DLD1 (cell line): ENCODE measurements around the gene KSR2.
"Not testable (repeated sequence)": the region's sequence is repeated elsewhere in the genome, so short reads cannot be mapped to it uniquely, and the experiment has no call there.

ENCODE experiments used
- in situ Hi-C: cut with HindIII; loops from 2 replicates; pipeline ENCODE4 v1.10.0; 2017; ENCODE audit warnings: low sequenced_read_pairs

The KSR2 gene

DNA sequence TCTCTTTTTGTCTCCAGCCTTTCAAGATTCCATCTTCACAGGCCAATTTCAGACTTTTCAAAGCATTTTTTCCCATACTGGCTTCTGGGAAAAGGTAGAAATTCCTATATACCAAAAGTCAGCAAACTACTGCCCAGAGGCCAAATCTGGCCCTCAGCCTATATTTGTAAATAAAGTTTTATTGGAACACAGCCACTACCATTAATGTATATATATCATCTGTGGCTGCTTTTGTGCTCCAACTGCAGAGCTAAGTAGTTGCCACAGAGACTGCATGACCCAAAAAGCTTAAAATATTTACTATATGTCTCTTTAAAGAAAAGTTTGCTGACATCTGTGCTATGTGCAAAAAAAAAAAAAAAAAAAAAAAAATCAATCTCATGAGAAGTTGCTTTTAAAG, 76.3 kb downstream of the KSR2 start:
- in situ Hi-C loops, result no loop called here

DNA sequence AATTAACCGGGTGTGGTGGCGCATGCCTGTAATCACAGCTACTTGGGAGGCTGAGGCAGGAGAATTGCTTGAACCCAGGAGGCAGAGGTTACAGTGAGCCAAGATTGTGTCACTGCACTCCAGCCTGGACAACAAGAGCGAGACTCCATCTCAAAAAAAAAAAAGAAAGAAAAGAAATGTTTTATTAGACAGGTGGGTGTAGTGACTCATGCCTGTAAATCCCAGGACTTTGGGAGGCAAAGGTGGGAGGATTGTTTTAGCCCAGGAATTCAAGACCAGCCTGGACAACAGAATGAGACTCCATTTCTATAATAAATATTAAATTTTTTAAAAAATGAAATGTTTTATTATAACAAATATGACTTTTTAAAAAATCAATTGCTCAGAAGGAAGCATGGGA, 77.5 kb downstream of the KSR2 start:
- in situ Hi-C loops, result not testable (repeated sequence)

DNA sequence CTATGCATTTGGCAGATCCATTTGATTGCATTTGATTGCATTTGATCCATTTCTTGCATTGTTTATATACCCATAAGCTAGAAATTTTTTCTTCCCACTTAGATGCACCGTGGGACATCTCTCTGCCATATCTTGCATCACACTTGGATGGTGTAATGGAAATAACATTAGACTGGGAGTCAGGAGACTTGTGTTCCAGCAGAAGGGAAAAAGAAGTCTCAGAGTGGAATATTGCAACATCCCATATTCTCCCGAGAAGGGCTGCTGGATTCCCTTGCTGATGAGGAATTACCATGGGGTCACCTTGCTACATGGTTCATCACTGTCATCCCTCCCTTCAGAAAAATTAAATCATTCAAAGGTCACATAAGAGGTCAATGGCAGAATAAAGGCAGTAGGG, 78.1 kb downstream of the KSR2 start:
- in situ Hi-C loops, result no loop called here

DNA sequence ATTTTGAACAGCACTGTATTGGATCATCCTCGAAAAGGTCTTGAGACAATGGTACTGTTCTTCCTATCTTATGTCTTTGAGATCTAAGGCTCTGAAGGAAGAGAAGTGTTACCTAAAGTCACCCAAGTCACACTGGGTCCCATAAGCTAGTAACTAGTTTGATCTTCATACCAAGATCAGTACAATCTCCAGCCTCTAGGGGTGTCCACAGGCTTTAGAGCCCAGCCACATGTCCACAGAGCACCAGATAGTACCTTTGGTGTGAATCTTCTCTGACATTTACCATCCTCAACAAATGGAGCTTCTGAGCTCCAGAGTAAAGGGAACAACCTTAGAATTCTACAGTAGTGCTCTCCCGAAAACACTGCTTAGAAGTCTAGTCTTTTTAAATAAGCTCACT, 78.7 kb downstream of the KSR2 start:
- in situ Hi-C loops, result no loop called here

DNA sequence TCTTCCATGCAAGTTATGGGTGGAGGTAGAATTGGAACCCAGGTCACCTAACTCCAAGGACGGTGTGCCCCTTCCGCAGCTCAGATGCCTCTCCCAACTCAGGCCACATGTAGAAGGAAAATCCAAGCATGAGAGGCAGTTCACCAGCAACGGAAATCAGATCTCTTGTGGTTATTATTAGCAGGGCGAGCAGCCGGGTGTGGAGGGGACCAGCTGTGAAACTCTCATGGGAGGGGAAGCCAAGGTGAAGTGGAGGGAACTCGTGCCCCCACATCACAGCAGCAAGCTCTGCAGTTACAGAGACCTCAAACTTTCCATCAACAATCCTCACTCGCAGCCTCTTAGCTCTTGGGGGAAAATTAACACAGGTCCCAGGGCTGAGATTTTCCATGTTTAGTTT, 79.7 kb downstream of the KSR2 start:
- in situ Hi-C loops, result no loop called here

DNA sequence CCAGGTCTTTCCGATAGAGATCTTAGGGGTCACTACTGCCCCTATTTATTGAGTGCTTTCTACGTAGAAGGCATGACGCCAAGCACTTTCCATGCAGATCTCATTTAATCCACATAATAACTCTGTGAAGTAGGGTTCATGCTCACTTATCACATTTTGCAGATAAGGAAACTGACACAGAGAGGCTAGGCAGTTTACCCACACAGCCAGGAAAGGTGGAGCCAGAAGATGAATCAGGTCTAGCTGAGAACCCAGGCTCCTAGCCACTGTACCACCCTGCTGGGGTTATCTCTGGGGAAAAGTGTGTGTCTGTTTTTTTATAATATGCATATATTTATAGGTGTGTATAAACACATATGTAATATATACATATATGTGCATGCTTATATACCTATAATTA, 83.6 kb downstream of the KSR2 start:
- in situ Hi-C loops, result no loop called here

DNA sequence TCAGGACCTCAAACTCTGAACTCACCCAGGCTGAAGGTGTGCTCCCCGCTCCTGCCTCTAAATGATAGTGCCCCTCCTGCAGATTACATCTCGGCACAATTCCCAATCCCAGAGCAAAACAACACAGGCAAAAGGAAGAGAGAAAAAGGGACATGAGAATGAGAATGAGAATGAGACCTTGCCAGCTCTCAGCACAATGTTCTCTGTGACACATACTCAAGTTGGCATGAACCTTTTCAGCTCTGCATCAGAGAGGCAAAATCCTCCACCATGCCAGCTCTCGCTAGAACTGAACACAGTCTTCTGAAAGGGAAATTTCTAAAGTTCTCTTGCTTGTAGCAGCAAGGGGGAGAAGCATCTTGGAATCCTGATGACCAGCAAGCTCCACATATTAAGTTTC, 84.6 kb downstream of the KSR2 start:
- in situ Hi-C loops, result no loop called here

DNA sequence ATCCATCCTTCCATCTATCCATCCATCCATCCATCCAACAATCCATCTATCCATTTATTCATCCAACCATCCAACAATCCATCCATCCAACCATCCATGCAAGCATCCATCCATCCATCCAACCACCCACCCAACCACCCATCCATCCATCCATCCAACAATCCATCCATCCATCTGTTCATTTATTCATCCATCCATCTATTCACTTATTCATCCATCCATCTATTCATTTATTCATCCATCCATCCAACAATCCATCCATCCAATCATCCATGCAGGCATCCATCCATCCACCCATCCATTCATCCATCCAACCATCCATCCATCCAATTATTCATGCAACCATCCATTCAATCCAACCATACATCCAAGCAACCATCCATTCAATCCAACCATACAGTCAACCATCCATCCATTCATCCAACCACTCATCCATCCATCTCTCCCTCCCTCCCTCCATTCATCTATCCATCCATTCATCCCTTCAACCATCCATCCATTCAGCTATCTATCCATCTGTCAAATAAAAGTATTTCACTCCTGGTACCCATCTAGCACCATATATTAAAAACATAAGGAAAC, 86.1 kb downstream of the KSR2 start:
- in situ Hi-C loops, result no loop called here

DNA sequence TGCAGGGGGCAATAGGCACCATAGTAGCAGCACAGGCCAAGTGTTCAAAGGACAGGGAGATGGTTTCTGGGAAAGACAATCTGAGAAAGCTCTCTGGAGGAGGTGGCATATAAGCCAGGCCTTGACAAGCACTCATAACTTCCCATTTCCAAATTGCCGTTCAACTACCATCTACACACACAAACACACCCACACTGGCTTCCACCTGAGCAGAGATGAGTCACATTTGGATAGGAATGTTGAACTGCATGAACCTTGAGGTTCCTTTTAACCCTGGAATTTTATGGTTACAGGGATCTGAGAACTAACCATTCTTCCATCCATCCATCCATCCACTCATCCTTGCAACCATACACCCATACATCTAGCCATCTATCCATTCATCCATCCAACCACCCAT, 86.6 kb downstream of the KSR2 start:
- in situ Hi-C loops, result no loop called here

DNA sequence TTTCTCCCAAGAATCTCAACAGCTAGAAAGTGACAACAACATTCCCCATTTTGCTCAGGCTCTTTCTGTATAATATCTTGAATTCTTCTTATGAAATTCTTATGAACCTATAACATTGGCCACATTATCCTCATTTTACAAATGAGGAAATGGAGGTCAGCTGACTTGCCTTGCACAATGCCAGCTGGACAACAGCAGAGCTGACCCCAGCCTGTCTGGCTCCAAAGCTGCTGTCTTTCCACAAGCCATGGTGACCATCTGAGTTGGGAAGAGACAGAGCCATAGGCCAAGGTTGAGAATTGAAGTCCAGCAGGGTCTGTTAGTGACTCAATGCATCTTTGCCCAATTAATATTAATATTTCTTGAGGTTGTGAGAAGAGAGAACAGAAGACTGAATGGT, 87.3 kb downstream of the KSR2 start:
- in situ Hi-C loops, result no loop called here

DNA sequence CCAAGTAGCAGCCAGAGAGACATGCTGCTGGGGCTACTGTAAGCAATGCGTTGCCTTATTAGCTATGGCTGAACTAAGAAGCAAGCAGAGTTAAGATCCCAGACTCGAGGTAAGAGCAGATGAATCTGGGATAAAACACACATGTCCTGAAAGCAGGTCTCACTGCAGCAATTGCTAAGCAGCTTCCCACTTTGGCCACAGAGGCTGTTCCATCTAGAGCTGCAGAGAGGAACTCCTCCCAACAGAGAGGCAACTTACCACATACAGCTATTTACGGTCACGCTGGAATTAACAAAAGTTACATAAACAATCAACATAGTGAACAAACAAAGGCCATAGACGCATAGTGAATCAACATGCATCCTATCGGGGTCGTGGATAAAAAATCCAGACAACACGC, 90.2 kb downstream of the KSR2 start:
- in situ Hi-C loops, result no loop called here

DNA sequence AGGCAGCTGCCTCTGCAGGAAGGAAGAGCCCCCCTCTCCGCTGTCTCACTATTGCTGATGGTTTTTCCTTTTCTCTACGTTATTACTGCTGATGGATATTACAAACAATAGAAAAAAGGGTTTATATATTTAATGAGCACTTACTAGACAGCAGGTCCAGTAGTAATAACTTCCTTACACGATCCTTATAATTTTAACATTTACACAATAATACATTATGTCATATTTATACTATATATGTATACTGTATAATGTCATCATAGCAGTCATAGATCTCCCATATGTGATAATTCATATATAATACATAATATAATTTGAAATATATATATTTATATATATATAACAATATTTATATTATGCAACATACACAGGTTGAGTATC, 92.4 kb downstream of the KSR2 start:
- in situ Hi-C loops, result no loop called here

DNA sequence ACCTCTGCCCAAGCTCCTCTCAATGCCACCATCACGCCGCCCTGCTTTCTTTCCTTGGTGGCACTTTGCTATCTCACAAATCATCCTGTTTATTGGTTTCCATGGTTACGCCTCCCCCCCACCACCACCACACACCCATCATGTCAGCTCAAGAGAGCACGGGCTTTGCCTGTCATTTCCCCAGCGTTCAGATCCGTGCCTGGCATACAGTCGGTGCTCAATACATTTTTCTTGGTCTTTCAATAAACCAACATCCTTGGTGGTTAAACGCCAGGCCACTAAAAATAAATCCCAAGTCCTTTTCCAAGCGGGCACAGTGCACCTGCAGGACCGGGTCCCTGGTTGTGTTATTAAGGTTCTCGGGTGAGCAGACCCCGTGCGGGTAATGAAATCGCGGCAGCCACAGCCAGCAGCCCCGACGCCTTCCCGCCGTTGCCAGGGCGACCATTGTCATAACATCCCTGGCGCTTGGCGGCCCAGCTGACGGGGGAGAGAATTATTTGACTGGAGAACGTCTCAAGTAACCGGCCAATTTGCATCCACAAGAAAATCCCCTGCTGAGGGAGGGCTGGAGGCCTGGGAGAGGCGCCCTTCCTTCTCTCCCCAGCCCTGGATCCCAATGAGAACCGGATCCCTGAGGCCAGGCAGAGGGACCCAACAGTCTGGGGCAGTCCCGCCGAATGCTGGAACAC, 92.9 kb downstream of the KSR2 start:
- in situ Hi-C loops, result no loop called here

DNA sequence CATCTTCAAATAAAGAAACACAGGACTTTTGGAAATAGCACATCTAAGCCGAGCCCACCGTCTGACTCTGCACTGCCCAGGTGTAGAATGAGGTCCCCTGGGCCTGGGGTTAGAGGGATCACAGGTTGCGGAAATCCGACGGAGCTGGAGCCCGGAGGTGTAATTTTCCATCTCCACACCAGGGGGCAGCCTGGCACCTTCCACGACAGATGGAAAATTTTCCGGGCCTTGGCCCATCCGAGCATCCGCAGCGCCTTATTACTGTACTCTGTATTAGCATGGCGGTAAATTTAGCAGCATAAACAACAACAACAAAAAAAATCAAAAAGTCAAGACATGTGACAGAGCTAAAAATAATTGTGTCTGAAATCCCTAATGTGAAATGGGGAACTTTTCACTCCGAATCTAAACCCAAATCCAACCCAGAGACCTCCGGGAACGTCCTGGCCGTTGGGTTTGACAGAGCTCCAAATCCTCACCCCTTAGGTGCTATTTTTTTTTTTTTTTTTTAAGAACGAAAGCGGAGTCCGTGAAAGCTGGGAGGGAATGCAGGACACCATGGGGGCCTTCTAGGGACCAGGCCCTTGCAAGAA, 93.9 kb downstream of the KSR2 start:
- in situ Hi-C loops, result no loop called here

DNA sequence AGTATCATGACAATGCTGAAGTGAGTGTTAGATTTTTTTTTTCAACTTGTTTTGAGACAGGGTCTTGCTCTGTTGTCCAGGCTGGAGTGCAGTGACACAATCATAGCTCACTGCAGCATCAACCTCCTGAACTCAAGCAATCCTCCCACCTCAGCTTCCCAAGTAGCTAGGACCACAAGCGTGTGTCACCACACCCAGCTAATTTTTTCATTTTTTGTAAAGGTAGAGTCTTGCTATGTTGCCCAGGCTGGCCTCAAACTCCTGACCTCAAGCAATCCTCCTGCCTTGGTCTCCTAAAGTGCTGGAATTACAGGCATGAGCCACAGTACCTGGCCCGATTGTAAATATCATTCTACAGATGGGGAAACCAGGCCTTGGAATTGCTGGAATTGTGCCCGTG, 94.6 kb downstream of the KSR2 start:
- in situ Hi-C loops, result not testable (repeated sequence)

DNA sequence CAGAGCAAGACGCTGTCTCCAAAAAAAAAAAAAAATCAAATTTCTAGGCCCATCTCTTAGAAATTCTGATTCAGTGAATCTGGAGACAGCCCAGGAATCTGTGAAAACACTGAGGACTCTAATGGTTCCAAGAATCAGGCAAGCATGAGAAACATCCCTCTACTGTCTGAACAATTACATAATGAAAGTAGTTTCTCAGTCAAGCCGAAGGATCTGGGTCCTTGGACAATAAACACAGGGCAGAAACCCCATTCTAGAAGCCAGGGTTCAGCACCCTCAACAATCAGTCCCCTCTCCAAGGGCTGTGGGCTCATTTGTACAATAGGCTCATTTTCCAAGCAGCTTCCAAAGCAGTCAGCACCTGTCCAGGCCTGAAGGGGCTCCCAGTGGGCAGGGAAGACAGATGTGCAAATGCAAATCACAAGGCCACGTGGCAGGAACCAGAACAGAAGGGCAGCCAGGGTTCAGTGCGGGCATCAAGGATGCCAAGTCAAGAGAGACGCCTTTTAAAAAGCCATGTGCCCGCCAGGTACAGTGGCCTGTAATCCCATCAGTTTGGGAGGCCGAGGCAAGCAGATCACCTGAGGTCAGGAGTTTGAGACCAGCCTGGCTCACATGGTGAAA, 96.1 kb downstream of the KSR2 start:
- in situ Hi-C loops, result no loop called here

DNA sequence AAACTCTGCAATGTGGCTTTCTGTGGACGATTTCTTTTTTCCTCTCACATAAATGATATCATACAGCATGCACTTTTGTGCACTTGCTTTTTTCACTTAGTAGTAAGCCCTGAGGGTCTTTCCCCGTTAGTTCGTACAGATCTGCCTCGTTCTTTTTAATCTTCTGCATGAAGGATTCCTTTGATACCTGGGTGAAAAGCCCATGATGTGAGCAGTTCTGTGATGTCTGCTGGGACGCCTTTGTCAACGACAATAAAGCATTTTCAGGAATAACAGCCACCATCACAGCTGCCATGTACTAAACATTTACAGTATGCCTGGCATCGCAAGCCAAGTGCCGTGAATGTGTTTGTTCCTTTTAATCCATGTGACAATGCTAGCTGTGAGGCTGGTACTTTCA, 99.2 kb downstream of the KSR2 start:
- in situ Hi-C loops, result no loop called here

DNA sequence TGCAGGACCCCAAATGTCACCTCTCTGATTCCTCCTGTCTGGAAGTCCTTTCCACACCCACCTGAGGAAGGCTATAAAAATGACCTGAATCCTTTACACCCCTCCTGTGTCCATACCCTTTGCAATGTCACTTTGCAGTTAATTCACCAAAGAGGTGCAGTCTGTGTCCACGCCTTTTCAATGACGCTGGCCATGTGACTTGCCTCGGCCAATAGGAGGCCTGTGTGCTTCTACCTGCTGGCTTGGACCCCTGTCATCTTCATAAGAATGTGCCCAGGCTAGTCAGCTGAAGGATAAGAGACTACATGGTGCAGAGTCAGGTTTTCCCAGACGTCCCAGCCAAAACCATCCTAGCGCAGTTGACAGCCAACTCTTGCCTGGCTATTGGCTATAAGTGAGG, 101.4 kb downstream of the KSR2 start:
- in situ Hi-C loops, result no loop called here

DNA sequence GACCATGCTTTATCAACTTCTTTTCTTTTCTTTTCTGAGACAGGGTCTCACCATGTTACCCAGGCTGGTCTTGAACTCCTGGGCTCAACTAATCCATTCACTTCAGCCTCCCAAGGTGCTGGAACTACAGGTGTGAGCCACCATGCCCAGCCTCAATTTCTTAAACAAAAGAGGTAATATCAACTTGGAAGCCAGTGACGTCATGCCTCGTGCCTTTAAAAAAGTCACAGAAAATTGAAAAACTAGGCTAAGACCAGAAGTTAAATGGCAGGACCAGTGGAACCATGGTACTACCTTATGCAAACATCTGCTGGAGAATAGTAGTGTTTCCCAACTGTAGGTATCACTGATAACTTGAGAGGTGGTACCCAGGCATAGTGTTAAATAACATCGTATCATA, 103.3 kb downstream of the KSR2 start:
- in situ Hi-C loops, result no loop called here

DNA sequence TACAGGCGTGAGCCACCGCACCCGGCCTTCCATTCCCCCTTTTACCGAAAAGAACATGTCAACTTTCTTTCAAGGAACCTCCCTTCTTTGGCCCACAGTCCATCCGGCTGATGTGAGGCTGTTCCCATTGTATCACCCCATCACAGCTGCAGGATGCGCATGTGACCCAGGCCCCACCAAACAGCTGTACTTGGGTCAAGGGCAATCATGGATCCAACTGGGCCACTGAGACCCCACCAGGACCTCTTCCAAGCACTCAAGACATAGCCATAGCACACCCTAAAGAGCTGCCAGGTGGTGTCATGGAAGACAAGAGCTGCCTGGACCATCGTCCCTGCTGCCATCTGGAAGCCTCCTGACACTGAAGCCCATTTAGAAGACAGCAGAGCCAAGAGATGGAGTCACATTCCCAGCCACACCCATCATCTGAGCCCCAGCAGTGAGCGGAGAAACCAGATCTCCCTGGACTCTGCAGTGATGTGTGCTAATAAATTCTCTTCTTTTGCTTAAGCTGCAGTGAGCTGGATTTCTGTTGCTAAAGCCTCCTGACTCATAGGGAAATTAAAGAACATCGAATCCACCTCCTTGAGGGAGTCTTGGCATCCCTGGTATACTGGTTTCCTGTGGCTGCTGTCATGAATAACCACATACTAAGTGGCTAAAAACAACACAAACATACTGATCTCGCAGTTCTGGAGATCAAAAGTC, 105.6 kb downstream of the KSR2 start:
- in situ Hi-C loops, result no loop called here

DNA sequence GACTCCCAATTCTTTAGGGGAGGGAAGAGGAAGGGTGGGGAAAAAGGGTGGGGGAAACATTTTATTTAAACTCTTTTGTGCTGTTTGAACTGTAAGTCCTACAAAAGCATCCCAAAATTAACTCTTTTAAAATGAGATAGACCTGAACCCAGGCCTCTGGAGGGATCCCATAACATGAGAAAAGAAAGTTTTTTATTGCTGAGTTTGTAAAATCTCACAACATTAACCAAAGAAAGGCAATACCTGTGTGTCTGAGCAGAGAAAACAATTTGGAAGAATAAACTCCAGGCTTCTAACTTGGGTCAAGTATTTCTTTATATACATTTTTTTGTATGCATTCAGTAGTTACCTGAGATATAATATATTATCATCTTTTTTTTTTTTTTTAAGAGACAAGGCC, 107.1 kb downstream of the KSR2 start:
- in situ Hi-C loops, result no loop called here
